HG02970 (cell line): ENCODE data around the gene TMA7B.

ENCODE experiments used
- ATAC-seq: cut with Tn5 transposase; IDR thresholded peaks from one replicate; pipeline ENCODE4 v1.9.1; 2021; ENCODE audit warnings: mild to moderate bottlenecking, moderate library complexity, moderate number of reproducible peaks; ENCODE audit not compliant: unreplicated experiment, low FRiP score

TMA7B gene

GRCh38 chr22:39997939-39998726 is 37.9 kb downstream of the TMA7B start:
- no peak for ATAC-seq

DNA sequence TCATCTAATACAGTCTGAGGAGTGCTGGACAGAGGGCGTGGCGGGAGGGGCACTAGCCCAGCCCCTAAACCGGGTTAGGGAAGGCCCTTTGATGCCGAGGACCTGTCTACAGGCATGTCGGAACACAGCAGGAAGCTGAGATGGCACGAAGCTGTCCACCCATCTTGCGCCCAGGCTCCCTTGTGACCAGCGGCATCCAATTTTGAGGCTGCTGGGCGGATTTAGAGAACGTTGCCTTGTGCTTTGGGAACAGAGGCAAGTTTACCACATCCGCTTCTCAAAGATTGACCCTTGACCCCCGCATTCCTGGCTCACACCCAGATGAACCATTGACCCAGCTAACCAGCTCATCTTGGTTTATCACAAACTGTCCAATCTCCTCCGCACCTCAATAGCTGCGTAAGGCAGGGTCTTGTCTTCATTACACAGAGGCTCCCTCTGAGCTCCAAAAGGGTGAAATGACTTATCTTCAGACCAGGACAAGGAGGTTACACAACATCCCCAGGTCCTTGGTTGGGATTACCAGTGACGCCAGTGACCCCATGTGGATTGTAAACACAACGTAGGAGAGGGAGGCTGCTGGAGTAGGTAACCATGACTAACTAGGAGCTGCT is 39.1 kb downstream of the TMA7B start:
- ATAC-seq, result no peak

DNA sequence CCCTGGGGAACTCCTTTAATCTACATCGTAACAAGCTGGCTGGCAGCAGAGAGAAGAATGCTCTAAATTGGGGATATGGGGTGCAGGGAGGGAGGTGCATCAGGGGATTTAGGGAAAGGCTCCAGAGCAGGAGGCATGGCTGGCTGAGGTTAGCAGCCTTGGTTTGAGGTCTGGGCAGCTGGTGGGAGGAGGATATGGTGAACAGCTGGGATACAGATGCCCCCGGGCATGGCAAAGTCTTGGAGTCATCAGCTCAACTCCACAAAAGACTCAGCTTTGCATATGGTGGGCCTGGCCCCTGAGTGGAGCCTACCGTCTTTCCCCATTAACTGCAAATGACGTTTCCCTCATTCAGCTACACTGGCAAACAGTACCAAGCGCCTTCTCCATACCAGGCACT is 40.0 kb downstream of the TMA7B start:
- ATAC-seq, result no peak

DNA sequence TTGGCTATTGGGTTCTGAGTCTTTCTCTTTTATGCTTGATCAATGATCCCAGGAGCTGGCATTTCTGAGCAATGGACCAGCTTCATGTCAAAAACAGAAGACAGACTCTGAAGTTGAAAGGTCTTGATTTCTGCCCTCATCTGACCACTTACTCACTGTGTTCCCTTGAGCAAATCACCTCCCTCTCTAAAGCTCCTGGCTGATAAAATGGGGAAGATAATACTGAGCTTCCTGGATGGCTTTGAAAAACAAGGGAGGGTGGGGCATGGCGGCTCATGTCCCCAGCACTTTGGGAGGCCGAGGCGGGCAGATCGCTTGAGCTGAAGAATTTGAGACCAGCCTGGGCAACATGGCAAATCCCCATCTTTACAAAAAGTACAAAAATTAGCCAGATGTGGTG is 40.9 kb downstream of the TMA7B start:
- ATAC-seq, result no peak

DNA sequence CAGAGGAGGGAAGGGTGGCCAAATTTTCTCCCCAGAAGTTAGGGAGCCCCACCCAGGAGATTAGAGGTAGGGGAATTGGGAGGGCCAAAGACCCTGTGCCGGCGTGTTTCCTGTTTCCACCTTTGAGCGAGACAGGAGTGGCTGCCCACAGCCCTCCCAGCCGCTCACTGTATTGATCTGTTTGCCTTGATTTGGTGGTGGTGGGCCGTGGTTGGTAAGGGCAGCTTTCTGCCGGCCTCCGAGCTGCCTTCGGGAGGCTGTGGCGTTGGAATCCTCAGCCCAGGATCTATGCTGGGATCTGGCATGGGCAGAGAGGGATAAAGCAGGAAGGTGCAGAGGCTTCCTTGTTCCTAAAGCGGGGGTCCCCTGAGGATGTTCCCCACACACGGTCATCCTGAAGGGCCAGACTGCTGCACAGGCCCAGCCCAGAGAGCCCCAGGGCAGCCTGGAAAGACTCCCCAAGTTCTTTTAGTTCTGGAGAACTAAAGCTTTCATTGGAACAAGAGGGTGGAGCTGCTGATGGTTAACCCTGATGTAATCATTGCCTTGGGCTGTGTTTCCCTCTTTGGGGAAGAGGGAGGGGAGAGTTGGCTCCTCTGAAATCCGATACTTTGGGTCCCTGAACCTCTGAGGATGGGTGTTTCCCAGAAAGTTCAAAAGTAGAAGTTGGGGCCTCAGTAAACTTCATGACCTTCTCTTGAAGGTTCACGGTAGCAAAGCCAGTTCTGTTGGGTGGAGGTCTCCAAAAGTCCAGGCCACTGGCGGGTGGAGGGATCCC is 41.8 kb downstream of the TMA7B start:
- no peak for ATAC-seq

GRCh38 chr22:40002935-40003715 is 42.9 kb downstream of the TMA7B start:
- ATAC-seq, result no peak

DNA sequence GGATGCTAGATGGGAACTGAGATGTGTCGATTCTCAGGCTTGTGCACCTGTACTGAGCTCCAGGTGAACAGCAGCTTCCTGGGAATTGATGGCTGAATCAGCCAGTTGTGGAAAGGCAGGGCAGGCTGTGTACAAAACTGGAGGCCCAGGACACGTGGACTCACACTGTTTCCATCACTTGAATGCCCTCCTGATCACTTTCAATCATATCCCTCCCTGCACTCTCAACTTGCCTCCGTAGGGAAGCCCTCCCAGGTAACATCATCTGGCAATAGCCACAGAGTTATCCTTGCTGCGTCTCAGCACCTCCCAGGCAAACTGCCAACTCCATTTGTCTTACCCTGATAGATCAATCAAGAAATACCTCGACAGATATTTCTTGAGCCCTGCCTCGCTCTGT is 44.6 kb downstream of the TMA7B start:
- ATAC-seq, result no peak

DNA sequence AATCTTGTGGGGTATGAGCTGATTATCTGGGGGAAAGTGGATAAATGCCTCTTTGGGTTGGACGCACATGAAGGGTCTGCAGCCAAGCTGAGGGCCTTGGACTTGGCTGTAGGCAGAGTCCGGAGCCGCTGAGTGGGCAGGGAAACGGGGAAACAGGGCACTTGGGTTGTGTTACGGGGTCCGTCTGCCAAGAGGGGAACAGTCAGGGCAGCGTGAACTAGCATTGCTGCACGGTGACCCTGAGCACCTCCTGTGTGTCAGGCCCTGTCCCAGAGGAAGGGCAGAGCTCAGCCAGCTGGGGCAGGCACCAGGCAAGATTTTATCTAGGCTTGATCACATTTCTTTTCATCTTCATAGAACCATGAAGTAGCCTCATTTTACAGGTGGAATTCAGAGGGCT is 46.4 kb downstream of the TMA7B start:
- ATAC-seq, result no peak

GRCh38 chr22:40007853-40008710 is 47.9 kb downstream of the TMA7B start:
- ATAC-seq, result no peak

GRCh38 chr22:40008726-40009291 is 48.6 kb downstream of the TMA7B start:
- ATAC-seq, result no peak

DNA sequence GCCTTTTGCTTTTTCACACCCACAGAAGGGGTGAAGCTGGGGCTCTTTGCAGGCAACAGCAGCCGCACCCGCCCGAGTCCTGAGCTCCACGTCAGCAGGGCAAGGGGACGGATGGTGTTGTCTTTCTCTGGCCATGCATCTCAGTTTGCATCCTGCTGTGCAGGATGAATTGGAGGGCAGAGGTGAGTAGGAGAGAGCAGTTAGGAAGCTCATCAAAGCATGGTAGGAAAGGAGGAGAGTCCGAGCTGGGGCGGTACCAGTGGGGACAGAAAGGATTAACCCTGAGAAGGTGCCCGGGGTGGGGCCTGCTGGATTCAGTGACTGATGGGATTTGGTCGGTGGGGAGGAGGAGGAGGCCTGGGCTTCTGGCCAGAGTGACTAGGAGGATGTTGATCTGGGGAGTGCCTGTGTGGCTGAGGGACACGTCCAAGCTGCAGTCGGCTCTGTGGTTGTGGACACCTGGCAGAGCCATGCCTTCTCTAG is 49.1 kb downstream of the TMA7B start:
- no peak for ATAC-seq

GRCh38 chr22:40009951-40010671 is 49.9 kb downstream of the TMA7B start:
- no peak for ATAC-seq

- ATAC-seq, result no peak
Observed at GRCh38 chr22:40010746-40011145, 50.5 kb downstream of the TMA7B start.
